GM21528 (cell line): ENCODE data around the gene PAK2.
"Not testable (repeated sequence)": the region's sequence is repeated elsewhere in the genome, so short reads cannot be mapped to it uniquely, and the experiment has no call there.

Source experiments
- ATAC-seq: cut with Tn5 transposase; IDR thresholded peaks from one replicate; pipeline ENCODE4 v1.9.1; 2021; ENCODE audit warnings: mild to moderate bottlenecking, moderate library complexity; ENCODE audit not compliant: unreplicated experiment, low FRiP score

Gene PAK2

DNA sequence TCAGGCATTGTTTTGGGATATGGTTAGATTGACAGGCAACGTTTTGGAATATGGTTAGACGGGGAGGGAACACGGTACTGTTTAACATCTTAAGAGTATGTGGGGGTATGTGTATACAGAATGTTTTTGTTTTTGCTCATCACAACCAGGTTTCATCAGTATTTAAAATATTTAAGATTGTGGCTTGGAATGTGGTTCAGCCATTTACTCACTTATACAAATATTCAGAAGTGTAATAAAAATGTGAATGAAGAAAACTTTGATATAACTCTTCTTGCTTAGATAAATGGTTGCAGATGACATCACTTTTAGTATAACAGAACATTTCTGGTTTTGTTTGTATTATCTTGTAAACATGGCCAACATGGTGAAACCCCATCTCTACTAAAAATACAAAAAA, 3.9 kb upstream of the PAK2 start:
- no peak for ATAC-seq

DNA sequence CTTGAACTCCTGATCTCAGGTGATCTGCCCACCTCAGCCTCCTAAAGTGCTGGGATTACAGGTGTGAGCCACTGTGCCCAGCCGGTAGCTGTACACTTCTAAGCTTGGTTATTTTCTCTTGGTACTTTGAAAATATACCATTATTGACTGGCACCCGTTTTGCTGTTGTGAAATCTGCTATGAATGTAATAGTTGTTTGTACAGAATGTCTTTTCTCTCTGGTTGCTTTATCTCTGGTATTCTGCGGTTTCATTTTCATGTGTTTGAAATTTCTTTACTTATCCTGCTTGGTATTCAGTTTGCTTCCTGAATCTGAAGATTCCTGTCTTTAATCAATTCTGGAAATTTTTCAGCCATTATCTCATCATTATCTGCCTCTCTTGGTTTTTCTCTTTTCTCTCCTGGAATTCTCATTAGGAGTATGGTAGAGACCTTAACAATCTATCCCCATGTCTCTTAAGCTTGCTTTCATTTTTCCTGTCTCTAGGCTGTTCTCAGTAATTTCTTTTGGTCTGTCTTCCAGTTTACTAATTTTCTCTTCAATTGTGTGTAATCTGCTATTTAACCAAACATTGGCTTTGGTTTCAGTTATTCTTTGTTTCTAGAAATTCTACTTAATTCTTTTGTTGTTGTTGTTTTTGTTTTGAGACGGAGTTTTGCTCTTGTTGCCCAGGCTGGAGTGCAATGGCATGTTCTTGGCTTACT, 2.8 kb upstream of the PAK2 start:
- no peak for ATAC-seq

DNA sequence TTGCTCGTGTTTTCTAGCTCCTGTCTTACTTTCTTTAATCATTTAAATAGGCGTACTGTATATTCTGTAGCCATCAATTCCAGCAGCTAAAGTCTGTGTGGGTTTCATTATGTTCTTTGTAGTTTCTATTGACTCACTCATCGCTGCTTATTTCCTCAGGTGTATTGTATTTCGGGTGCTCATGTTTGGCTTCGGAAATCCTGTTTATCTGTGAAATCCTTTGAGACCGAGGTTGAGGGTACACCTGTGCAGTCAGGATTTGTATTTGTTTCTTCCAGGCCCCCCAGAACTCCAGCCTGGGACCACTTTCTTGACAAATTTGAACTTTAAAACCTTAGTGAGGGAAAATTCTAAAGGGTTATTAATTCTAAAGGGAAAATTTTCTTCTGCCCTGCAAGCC, 2.0 kb upstream of the PAK2 start:
- no peak for ATAC-seq

DNA sequence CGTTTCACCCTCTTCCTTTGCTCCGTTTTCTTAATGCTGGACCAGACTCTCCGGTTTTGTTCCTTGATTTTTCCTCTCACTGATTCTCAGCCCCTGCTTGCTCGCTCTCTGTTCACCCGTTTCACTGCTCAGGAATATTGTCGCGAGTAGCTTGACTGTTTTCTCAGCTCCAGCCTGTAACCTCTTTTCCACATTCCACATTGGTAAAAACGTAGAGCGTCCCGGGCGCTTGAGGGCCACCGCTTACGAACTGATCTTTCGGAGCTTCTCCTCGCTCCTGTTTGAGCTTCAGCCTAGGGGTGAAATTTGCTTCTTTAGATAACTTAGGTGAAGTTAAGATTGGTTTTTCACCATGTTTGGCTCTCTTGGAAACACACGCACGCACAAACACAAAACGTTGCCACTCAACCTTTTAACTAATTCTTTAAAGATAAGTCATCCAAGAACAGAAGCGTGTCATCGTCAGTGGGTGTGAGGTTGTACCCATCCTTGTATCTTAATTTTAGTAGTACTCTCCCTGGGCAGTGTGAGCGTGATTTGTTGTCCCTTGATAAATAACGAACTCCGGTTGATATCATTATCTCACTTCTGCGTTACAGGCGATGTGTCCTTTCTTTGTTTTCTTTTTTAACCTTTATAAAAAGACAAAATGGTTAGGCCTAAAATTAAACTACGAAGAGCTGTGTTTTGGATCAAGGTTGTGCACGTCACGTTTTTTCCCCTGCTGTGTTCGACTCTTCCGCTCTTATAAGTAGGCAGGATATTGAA, 1.0 kb downstream of the PAK2 start:
- peak; percentile 10 for ATAC-seq

DNA sequence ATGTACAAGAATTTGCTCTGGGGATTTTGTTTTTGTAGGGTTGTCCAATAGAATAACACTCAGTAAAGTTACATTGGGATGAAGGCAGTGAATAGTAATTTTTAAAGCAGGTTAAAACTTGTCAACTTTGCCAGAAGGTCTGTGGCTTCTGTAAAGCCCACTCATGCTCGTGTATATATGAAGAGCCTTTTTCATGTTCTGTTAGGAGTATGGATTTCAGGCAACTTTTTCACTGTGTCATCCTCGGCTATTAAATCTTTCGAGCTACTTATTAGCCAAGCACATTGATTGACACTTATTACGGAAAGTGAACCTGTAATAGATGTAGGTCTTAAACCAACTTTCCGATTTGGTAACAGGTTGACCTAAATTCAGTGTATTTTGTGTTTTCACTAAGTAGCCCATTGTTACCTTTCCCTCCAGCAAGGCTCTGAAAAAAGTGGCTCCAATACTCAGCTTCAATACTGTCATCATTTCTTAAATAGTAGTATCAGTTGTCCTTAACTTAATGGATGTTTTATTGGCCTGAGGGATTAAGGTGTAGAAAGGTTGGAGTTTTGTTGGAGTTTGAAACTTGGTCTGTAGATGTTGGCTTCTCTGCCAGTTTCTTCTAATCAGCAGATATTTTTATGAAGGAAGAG, 1.7 kb downstream of the PAK2 start:
- ATAC-seq: no peak

DNA sequence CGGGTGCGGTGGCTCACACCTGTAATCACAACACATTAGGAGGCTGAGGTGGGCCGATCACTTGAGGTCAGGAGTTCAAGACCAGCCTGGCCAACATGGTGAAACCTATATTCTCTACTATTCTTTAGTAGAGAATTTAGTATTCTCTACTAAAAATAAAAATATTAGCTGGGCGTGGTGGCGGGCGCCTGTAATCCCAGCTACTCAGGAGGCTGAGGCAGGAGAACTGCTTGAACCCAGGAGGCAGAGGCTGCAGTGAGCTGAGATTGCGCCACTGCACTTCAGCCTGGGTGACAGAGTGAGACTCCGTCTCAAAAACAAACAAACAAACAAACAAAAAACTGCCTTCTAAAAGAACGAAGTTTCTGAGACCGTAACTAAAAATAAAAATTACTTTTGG, 3.9 kb downstream of the PAK2 start:
- not testable (repeated sequence) for ATAC-seq

DNA sequence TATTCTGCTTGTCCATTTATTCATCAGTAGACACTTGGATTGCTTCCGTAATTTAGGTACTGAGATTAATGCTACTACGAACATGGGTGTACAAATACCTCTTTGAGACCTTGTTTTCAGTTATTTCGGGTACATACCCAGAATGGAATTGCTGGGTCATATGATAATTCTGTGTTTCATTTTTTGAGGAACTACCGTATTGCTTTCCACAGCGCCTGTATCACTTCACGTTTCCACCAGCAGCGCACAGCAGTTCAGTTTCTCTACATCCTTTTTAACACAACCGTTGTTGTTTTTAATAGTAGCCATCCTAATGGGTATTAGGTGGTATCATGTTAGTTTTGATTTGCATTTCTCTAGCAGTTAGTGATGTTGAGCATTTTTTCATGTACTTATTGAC, 9.5 kb downstream of the PAK2 start:
- no peak for ATAC-seq

DNA sequence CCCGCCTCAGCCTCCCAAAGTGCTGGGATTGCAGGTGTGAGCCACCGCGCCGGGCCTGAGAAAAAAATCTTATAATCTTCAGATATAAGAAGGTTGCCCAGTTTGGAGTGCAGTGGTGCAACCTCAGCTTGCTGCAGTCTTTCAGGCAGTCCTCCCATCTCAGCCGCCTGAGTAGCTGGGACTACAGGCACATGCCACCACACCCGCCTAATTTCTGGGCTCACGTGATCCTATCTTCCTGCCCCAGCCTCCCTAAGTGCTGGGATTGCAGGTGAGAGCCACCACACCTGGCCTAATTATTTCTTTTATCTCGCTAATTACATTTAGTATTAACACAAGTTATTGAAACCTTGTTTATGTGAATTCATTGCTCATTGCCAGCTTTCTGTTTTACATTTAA, 13.5 kb downstream of the PAK2 start:
- ATAC-seq: no peak

DNA sequence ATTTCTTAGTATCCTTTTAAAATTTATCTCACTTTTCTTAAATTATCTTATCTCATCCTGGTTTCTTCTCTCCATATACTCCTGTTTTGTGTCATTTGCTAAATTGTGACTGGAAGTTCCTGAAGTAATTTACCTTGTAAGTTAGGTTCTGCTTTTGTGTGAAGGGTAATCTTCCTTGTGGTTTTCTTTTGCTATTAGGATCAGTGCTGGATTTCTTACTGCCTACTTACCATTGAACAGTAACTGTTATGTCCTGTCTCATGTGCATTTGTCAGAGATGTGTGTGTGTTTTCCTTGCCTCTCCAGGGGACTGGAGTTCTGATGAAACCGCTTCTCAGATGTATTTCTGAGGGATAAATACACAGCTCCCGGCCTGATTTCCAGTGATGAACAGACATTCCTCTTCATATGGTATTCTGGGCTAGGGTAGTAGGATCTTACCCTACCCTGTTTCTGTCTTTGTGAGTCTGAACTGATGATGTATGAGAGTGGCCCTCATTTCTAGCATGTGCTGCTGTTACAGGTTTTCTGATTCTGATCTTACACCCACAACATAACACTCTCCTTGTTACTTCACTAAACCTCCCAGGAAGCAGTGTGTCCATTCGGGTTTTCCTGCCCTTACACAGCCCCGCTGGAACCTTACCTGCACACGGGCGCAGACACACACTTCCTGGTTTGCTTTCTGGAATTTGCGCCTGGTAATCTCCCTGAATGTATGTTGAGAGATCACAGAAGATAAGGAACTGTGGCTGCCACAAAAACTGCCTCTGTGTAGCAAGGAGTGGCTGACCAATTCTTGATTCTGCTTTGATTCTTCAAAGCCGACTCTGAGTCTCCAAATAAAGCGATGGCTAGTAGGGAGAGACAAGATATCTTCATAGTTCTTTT, 14.7 kb downstream of the PAK2 start:
- no peak for ATAC-seq

DNA sequence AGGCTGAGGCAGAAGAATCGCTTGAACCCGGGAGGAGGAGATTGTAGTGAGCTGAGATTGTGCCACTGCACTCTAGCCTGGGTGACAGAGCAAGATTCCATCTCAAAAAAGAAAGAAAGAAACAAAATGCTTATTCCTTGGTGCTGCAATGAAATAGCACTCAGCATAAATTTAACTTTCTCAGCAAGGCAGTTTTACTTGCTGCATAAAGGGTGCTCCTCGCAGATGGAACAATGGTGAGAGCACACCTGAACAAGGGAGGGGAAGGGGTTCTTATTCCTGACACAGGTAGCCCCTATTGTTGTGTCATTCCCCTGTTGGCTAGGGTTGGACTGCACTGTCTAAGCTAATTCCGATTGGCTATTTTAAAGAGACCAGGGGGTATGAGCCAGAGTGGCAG, 17.1 kb downstream of the PAK2 start:
- ATAC-seq: no peak

DNA sequence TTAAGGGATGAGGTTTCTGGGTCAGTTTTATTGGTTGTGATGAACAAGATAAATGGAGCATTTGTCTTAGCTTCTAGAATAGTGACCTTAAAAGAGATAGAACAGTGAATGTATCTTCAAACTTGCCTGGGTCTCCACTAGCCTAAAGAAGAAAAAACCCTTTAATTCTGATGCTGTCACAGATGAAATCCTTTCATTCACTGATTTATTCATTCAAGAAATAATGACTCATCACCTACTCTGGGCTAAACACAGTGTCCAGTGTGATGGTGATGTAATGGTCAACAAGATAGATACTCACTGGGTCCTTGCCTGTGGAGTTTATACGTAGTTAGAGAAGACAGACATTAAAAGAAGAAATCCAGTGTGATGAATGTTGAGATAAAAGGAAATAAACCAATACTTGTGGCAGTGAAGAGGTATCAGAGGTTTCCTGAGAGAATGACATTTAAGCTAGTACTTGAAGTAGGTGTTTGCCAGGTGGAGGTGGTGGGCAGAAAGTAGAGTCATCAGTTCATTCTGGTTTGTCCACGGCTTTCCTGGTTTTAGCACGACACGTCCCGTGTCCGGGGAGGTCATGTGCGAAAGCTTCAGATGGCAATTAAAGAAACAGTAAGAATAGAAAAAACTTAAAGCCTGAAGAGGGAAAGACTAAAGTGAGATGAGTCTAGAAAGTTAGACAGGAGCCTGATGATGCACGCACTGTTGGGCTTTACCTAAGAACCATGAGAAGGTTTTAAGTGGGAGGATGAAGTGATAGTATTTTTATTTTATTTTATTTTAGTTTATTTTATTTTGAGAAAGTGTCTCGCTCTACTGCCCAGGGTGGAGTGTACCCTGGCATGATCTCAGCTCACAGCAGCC, 18.5 kb downstream of the PAK2 start:
- ATAC-seq: no peak

DNA sequence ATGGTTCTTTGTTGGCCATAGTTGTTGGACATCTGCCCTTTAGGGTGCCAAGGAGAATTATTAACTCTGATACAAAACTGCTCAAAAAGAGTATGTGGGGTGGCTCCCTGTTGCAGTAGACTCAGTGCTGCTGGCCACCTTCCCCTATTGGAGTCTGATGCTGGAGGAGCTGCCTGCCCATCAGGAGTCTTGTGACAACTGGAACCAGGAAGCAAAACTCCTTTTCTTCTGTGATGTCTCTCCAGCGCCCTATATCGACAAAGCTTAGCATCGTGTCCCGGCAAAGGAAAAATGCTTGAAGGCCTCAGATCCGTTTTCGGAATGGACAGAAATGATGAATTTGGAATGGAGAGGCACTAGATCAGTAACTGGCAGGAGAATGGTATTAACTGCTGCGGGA, 23.5 kb downstream of the PAK2 start:
- ATAC-seq: no peak

DNA sequence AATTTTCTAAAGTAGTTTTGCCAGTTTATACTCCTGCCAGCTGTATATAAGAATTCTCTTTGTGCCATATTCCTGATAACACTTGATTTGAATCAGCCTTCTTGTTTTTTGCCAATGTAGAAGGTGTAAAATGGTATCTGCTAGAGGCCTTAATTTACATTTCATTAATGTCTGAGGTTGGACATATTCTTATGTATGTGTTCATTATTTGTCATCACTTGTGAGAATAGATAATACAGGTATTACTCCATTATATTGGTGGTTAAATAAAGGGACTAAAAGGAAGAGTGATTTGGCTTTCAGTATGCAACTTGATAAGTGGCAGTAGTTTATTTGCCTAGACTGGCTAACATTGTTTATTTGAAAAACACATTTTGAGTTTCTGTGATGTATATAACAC, 25.8 kb downstream of the PAK2 start:
- ATAC-seq: no peak

DNA sequence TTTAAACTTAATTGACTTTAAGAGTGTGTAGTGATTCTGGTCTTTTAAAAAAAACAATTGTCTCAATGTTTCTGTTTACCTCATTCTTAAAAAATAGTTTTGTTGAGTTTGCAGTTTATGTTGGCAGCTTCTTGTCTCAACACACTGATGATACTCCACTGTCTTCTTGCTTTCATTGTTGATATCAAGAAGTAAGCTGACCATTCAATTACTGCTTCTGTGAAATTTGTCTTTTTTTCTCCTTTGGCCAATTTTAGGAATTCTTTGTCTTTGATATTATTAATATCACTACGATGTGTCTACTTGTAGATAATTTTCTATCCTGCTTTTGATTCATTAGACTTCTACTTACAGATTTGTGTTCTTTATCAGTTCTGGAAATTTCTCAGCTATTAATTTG, 31.4 kb downstream of the PAK2 start:
- ATAC-seq: no peak

DNA sequence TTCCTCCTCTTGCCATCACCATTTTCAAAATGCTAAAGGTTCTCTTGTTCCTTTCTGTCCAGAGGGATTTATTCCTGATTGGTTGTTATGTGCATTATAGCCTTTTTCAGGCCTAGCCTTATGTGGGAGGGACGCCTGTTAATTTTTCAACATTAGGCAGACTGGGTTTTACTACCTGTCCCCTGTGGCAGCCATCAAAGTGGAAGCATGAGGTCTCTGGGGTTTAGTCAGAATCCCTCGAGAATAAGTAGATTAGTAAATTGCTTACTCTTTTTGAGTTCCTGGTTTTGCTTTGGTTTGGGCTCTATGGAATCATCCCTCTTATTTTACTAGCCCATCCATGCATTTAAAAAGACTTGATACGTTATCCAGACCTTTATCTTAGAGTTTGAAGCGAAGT, 32.4 kb downstream of the PAK2 start:
- ATAC-seq: no peak

DNA sequence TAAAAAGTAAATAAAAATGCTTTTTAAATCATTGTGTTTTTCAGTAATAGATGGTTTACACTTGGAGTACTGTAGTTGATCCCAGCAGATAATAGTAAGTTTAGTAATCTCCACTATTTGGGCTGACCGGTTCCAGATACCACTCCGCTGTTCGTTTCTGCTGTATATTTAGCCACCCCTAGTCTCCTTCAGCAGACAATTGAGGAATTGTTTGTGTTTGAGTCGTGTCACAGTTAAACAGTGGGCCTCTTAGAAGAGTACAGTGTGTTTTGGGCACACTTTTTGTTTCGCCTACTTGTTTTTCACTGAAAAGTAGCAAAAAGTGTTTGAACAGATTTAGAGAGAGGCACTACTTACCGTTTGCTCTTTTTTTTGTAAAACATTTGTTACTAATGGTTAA, 33.2 kb downstream of the PAK2 start:
- no peak for ATAC-seq

DNA sequence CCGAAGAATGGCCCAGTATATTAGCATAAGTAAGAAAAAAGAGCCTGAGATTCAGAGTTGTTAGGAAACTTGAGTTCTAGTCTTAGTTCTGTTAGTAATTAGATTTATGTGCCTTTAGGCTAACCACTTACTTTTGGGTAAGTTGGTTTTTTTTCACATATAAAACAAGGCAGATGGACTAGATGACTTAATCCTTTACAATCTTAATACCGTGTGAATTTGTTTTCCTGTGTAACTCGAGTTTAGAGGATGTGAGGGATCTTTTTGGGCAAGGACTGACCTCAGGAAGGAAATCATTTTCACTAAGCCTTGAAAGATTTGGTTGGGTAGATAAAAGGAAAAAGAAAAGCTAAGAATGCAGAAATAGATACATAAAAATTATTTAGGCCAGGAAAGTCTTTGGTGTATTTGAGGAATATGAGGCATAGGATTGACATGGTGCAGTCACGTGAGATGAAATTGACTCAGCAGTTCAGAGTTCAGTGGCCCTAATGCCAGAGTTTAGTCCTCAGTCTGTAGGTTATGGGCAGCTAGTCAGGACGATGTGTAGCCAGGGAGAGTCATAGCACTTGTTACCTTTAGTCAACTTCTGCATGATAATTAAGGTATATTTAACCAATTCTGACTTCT, 34.6 kb downstream of the PAK2 start:
- no peak for ATAC-seq

DNA sequence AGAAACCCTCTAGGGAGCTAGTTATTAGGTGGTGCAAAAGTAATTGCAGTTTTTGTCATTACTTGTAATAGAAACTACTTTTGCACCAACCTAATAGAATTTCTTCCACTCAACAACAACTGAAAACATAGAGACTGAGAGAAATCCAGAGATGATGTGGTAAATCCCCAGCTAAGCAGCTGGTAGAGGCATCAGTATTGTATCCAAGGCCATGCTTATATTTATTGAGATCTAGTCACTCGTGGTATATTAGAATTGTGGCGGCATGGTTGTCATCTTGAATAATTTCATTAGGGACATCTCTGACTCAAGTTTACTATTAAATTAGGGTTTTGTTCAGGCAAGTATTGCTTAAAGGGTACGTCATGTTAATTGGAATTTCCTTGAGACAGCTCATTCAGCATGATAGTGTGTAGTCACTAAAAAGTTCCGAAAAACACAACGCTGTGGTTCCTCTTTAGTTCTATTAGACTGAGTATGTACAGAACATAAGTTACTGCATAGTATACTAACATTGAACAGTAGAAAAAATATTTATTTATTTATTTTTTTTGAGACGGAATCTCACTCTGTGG, 35.3 kb downstream of the PAK2 start:
- ATAC-seq: no peak

DNA sequence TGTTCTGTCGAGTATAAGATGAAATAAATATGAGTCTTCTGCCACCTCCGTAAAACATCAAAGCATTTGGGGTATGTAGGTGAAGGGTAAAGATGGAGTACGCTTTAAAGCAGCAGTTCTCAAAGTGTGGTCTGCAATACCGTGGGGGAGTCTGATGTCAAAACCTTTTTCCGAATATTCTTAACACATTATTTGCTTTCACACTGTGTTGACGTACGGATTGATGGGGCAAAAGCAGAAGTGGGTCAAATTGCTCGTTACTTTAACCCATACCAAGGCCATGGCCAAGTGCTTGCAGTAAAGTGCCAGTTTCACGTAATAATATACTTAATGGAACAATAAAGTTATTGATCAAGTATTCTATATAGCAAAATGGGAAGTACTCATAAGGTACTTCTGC, 36.3 kb downstream of the PAK2 start:
- ATAC-seq: no peak
